ENCODE results near the gene WDR48. TPM values are rescaled to one million over a fixed set of nuclear protein-coding genes. Genes with fewer than 3 reads are reported as not detected.

WDR48 gene
- polyA plus RNA-seq, 1 donor (not counting 4 experiments of a cell fraction or from before 2014, with no cell fraction given): 29.7 TPM

- Histone ChIP-seq H3K4me3 (ENCODE audit: control insufficient read depth in 2 of 3, extremely low read depth in 1 of 3, insufficient read depth in 2 of 3, low read depth in 1 of 3, low read length in 3 of 3) (no peak overlapping the region), H2AFZ (ENCODE audit: control insufficient read depth, low read length) (no peak overlapping the region), H3K27ac (ENCODE audit: control insufficient read depth, insufficient read depth, low read length) (no peak overlapping the region), H4K20me1 (ENCODE audit: control insufficient read depth, extremely low read depth, insufficient read depth, low read length) (no peaks in the 10 kb centered on the region), H3K4me1 (ENCODE audit: control insufficient read depth, extremely low read depth, insufficient read depth, low read length) (peaks cover 3% of the 10 kb centered on the region), H3K9me3 (ENCODE audit: control insufficient read depth, low read depth, low read length) (no peaks in the 10 kb centered on the region), H3K4me2 (ENCODE audit: control insufficient read depth, extremely low read depth, insufficient read depth, low read depth, low read length) (no peak overlapping the region), H3K27me3 (ENCODE audit: control insufficient read depth, extremely low read depth, insufficient read depth, low read length) (no peaks in the 10 kb centered on the region), H3K79me2 (ENCODE audit: control insufficient read depth, insufficient read depth, low read length) (no peaks in the 10 kb centered on the region), H3K9ac (ENCODE audit: control insufficient read depth, extremely low read depth, insufficient read depth, low read length) (no peak overlapping the region), H3K36me3 (ENCODE audit: control insufficient read depth in 2 of 2, extremely low read depth in 1 of 2, insufficient read depth in 2 of 2, low read length in 2 of 2) (no peaks in the 10 kb centered on the region), H3K9me1 (ENCODE audit: control insufficient read depth, extremely low read depth, insufficient read depth, low read length) (no peaks in the 10 kb centered on the region)
- TF ChIP-seq EZH2 (IDR thresholded peaks at IDR 0.05; ENCODE audit: low read length): no peak
- TF ChIP-seq CTCF (optimal IDR thresholded peaks at IDR 0.05 in 1 of 3, IDR thresholded peaks at IDR 0.05 in 1 of 3, conservative IDR thresholded peaks at IDR 0.05 in 1 of 3; ENCODE audit: extremely low read depth in 1 of 3, insufficient read depth in 2 of 3, low read length in 3 of 3): no peak
- dilution Hi-C loops (cut with MboI; ENCODE audit: extremely low pct_ligation_motif_present, low sequenced_read_pairs): no loop called here
- DNase-seq (ENCODE audit: low read depth, low spot score): no peak
- peak; percentile 56 for FAIRE-seq
Measured at GRCh38 chr3:39013921-39014509, 37.8 kb upstream of the WDR48 start.

GRCh38 chr3:39015418-39015817, 36.4 kb upstream of the WDR48 start:
- dilution Hi-C loops (cut with MboI; ENCODE audit: extremely low pct_ligation_motif_present, low sequenced_read_pairs): no loop called here
- FAIRE-seq (no peak), DNase-seq (ENCODE audit: low read depth, low spot score) (no peak)
- no peaks in the 10 kb centered on the region for H3K79me2 ChIP-seq (ENCODE audit: control insufficient read depth, insufficient read depth, low read length)
- H3K4me3 ChIP-seq (ENCODE audit: control insufficient read depth in 2 of 3, extremely low read depth in 1 of 3, insufficient read depth in 2 of 3, low read depth in 1 of 3, low read length in 3 of 3): no peak overlapping the region
- no peak overlapping the region for H3K4me2 ChIP-seq (ENCODE audit: control insufficient read depth, extremely low read depth, insufficient read depth, low read depth, low read length)
- H3K27ac ChIP-seq (ENCODE audit: control insufficient read depth, insufficient read depth, low read length): no peak overlapping the region
- no peaks in the 10 kb centered on the region for H3K36me3 ChIP-seq (ENCODE audit: control insufficient read depth in 2 of 2, extremely low read depth in 1 of 2, insufficient read depth in 2 of 2, low read length in 2 of 2)
- H3K9ac ChIP-seq (ENCODE audit: control insufficient read depth, extremely low read depth, insufficient read depth, low read length): no peak overlapping the region
- H2AFZ ChIP-seq (ENCODE audit: control insufficient read depth, low read length): no peak overlapping the region
- no peaks in the 10 kb centered on the region for H3K9me3 ChIP-seq (ENCODE audit: control insufficient read depth, low read depth, low read length)
- no peak for TF ChIP-seq EZH2 (IDR thresholded peaks at IDR 0.05; ENCODE audit: low read length)
- no peak for TF ChIP-seq CTCF (optimal IDR thresholded peaks at IDR 0.05 in 1 of 3, IDR thresholded peaks at IDR 0.05 in 1 of 3, conservative IDR thresholded peaks at IDR 0.05 in 1 of 3; ENCODE audit: extremely low read depth in 1 of 3, insufficient read depth in 2 of 3, low read length in 3 of 3)
- peaks cover 3% of the 10 kb centered on the region for H3K4me1 ChIP-seq (ENCODE audit: control insufficient read depth, extremely low read depth, insufficient read depth, low read length)
- H3K9me1 ChIP-seq (ENCODE audit: control insufficient read depth, extremely low read depth, insufficient read depth, low read length): no peaks in the 10 kb centered on the region
- no peaks in the 10 kb centered on the region for H3K27me3 ChIP-seq (ENCODE audit: control insufficient read depth, extremely low read depth, insufficient read depth, low read length)
- no peaks in the 10 kb centered on the region for H4K20me1 ChIP-seq (ENCODE audit: control insufficient read depth, extremely low read depth, insufficient read depth, low read length)
